Panc1 (cell line): ENCODE measurements around the gene HHLA2. TPM values are rescaled to one million over a fixed set of nuclear protein-coding genes. Genes with fewer than 3 reads are reported as not detected.

Source experiments
- ATAC-seq: fragments of 200-7000 bp; cut with Tn5 transposase; 2 replicates; pipeline ENCODE4 v1.9.1; 2020; ENCODE audit warnings: mild to moderate bottlenecking, moderate library complexity
- BruUV-seq: library from RNA; stranded (reverse); fragments of 400-500 nt; replicated peaks from 2 replicates; lab custom pipeline; 2021; lab: Mats Ljungman, UMichigan
- CTCF ChIA-PET: fragments of 300-600 bp; sonication (Branson Sonifier 250); formaldehyde crosslinking; loops from one replicate; lab custom pipeline; 2022; ENCODE audit warnings: antibody characterized with exemption; lab: Charles Lee
- POLR2A ChIA-PET: fragments of 300-600 bp; sonication (Branson Sonifier 250); formaldehyde crosslinking; loops from one replicate; lab custom pipeline; 2022; ENCODE audit warnings: antibody characterized with exemption; lab: Charles Lee
- DNase-seq: peaks from one replicate; pipeline ENCODE4 v3.0.0-alpha.2; 2010; ENCODE audit warnings: low read depth, low spot score
- H3K27ac ChIP-seq: 2 replicates; pipeline ENCODE4 v1.5.1; 2011; ENCODE audit warnings: mild to moderate bottlenecking, low read length, inconsistent platforms
- H3K27me3 ChIP-seq: fragments of 200-500 bp; sonication (Bioruptor generic); 2 replicates; pipeline ENCODE4 v1.6.0; 2014; ENCODE audit warnings: low read length, inconsistent platforms; ENCODE audit not compliant: control insufficient read depth, insufficient read depth
- H3K36me3 ChIP-seq: fragments of 200-500 bp; sonication (Bioruptor generic); 2 replicates; pipeline ENCODE4 v1.5.1; 2014; ENCODE audit warnings: inconsistent platforms, mild to moderate bottlenecking, low read length, moderate library complexity; ENCODE audit not compliant: control insufficient read depth, insufficient read depth
- H3K4me1 ChIP-seq: 2 replicates; pipeline ENCODE4 v1.5.1; 2011; ENCODE audit warnings: inconsistent platforms, mild to moderate bottlenecking, low read length, moderate library complexity; ENCODE audit not compliant: control insufficient read depth, insufficient read depth
- H3K4me3 ChIP-seq, 2 experiments: 2 replicates each; pipeline ENCODE4 v1.5.1; 2011 to 2012; ENCODE audit warnings: low read depth in 2 of 2, low read length in 2 of 2, mild to moderate bottlenecking in 2 of 2, inconsistent platforms in 1 of 2, moderate library complexity in 1 of 2
- H3K9me3 ChIP-seq: fragments of 200-500 bp; sonication (Bioruptor generic); 2 replicates; pipeline ENCODE4 v1.5.1; 2014; ENCODE audit warnings: low read depth, mild to moderate bottlenecking, inconsistent platforms, low read length, moderate library complexity; ENCODE audit not compliant: control insufficient read depth, insufficient read depth
- POLR2AphosphoS5 ChIP-seq: IDR thresholded peaks from 2 replicates; pipeline ENCODE4 v1.6.1; 2012; ENCODE audit warnings: mild to moderate bottlenecking, low read depth, low read length, moderate library complexity
- SIN3A ChIP-seq: IDR thresholded peaks from 2 replicates; pipeline ENCODE4 v1.6.1; 2012; ENCODE audit warnings: low read depth, mild to moderate bottlenecking, low read length, moderate library complexity, borderline replicate concordance; ENCODE audit not compliant: insufficient read depth
- TCF7L2 ChIP-seq: IDR thresholded peaks from 2 replicates; pipeline ENCODE4 v1.6.1; 2011; ENCODE audit warnings: mild to moderate bottlenecking, low read depth, low read length, inconsistent platforms
- in situ Hi-C: cut with HindIII; loops from 2 replicates; pipeline ENCODE4 v1.10.0; 2016; ENCODE audit warnings: low sequenced_read_pairs, low pct_unique_long_range_greater_than_20kb
- intact Hi-C: fragments of 100-400 bp; cut with micrococcal nuclease; formaldehyde crosslinking; loops from one replicate; pipeline ENCODE4 v1.10.0; 2022; ENCODE audit not compliant: unreplicated experiment
- total RNA-seq: library from RNA; stranded (reverse); gene quantifications from one replicate; pipeline ENCODE4 v1.2.1, GENCODE V29; 2021; ENCODE audit not compliant: unreplicated experiment
- TF ChIP-seq, protein P1 (sequence below), 2 experiments: IDR thresholded peaks; 2 replicates each; pipeline ENCODE4 v1.6.1; 2011 to 2012; ENCODE audit warnings: low read depth in 2 of 2, control low read depth in 1 of 2, low read length in 1 of 2, mild to moderate bottlenecking in 1 of 2, moderate library complexity in 1 of 2; ENCODE audit not compliant: insufficient read depth in 1 of 2
- TF ChIP-seq, protein P2 (sequence below): fragments of 450-650 bp; IDR thresholded peaks from 2 replicates; pipeline ENCODE4 v1.5.1; 2017; ENCODE audit warnings: mild to moderate bottlenecking

HHLA2 gene
- total RNA-seq, 1 experiment from 2014 or later = not detected

DNA sequence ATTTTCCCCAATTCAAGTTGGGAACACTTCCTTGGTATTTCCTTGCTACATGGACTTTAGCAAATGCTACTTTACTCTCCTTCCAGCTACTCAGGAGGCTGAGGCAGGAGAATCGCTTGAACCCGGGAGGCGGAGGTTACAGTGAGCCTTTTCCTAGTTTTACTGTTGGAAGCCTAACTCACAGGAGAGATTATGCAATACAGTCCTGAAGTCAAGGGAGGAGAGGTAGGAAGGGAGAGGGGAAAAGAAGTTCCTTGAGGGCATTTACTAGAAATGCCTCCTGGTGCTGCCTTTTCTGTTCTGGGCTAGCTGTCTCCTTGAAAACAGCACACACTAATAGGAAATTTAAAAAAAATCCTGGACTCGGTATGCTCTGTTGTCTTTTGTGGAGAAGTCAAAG, 6.2 kb downstream of the HHLA2 start:
- in situ Hi-C loops (no loop called here), intact Hi-C loops (no loop called here)
- Histone ChIP-seq H3K27me3 (no peaks in the 10 kb centered on the region), H3K4me1 (no peaks in the 10 kb centered on the region; the same call in 1 of the 2 replicates), H3K27ac (no peak overlapping the region), H3K4me3 (peak overlapping the region in 1 of 2 experiments; percentile 4; a peak in 1 of 4 replicates), H3K9me3 (no peaks in the 10 kb centered on the region), H3K36me3 (no peaks in the 10 kb centered on the region)
- DNase-seq (no peak), ATAC-seq (no peak)
- ChIA-PET POLR2A (no interaction called here), CTCF (no interaction called here)
- no TSS peak for BruUV-seq
- TF ChIP-seq SIN3A (no peak), POLR2AphosphoS5 (no peak), TCF7L2 (no peak)
- TF ChIP-seq, protein P1, sequence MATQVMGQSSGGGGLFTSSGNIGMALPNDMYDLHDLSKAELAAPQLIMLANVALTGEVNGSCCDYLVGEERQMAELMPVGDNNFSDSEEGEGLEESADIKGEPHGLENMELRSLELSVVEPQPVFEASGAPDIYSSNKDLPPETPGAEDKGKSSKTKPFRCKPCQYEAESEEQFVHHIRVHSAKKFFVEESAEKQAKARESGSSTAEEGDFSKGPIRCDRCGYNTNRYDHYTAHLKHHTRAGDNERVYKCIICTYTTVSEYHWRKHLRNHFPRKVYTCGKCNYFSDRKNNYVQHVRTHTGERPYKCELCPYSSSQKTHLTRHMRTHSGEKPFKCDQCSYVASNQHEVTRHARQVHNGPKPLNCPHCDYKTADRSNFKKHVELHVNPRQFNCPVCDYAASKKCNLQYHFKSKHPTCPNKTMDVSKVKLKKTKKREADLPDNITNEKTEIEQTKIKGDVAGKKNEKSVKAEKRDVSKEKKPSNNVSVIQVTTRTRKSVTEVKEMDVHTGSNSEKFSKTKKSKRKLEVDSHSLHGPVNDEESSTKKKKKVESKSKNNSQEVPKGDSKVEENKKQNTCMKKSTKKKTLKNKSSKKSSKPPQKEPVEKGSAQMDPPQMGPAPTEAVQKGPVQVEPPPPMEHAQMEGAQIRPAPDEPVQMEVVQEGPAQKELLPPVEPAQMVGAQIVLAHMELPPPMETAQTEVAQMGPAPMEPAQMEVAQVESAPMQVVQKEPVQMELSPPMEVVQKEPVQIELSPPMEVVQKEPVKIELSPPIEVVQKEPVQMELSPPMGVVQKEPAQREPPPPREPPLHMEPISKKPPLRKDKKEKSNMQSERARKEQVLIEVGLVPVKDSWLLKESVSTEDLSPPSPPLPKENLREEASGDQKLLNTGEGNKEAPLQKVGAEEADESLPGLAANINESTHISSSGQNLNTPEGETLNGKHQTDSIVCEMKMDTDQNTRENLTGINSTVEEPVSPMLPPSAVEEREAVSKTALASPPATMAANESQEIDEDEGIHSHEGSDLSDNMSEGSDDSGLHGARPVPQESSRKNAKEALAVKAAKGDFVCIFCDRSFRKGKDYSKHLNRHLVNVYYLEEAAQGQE (IDR thresholded peaks at IDR 0.05; ENCODE audit: insufficient read depth in 1 of 2, low read depth in 2 of 2, low read length in 1 of 2) = no peak
- TF ChIP-seq, protein P2, sequence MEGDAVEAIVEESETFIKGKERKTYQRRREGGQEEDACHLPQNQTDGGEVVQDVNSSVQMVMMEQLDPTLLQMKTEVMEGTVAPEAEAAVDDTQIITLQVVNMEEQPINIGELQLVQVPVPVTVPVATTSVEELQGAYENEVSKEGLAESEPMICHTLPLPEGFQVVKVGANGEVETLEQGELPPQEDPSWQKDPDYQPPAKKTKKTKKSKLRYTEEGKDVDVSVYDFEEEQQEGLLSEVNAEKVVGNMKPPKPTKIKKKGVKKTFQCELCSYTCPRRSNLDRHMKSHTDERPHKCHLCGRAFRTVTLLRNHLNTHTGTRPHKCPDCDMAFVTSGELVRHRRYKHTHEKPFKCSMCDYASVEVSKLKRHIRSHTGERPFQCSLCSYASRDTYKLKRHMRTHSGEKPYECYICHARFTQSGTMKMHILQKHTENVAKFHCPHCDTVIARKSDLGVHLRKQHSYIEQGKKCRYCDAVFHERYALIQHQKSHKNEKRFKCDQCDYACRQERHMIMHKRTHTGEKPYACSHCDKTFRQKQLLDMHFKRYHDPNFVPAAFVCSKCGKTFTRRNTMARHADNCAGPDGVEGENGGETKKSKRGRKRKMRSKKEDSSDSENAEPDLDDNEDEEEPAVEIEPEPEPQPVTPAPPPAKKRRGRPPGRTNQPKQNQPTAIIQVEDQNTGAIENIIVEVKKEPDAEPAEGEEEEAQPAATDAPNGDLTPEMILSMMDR = no peak

DNA sequence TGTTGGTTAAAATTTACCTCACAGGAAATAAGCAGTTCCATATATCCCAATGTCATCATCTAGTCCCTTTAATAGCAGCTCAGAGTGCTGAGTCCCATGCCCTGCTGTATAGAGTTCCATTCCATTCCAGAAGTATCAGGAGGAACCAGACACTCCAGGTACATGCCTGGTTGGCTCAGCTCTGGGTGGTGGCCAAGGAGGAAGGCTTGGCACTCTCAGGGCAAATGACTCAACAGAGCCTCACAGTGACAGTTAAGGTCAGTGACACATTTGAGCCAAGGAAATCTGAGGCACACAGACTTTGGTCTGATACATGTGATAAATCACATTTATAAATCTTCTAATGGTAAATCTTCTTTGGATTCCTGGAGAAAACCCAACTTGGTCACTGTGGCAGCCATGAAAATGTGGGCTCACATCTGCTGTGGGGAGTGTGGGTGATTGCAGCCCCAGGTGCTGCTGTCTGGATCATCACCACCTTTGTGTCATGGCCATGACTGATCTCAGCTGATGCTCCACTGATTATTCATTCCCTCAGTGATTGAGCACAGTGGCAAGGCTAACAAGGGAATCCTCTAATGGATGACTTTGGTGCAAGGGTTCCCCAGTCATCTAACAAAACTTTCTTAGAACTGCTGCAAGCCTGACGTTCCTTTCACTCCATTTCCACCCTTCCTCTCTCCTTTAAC, 9.3 kb downstream of the HHLA2 start:
- ATAC-seq (peak; percentile 60), DNase-seq (peak; percentile 7)
- intact Hi-C loops (no loop called here), in situ Hi-C loops (no loop called here)
- no peaks in the 10 kb centered on the region; the same call in 1 of the 2 replicates for H3K4me1 ChIP-seq
- TF ChIP-seq SIN3A = no peak
- TF ChIP-seq, protein P1 (IDR thresholded peaks at IDR 0.05; ENCODE audit: insufficient read depth in 1 of 2, low read depth in 2 of 2, low read length in 1 of 2) = no peak
- ChIA-PET POLR2A (no interaction called here), CTCF (no interaction called here)
- H3K27me3 ChIP-seq = no peaks in the 10 kb centered on the region
- no peaks in the 10 kb centered on the region for H3K36me3 ChIP-seq
- H3K27ac ChIP-seq = no peak overlapping the region
- no TSS peak for BruUV-seq
- H3K4me3 ChIP-seq = no peak overlapping the region
- no peaks in the 10 kb centered on the region for H3K9me3 ChIP-seq
